AG08396 (cell line): Measurements from ENCODE around the gene BRINP1.

Experiments
- DNase-seq: peaks from one replicate; pipeline ENCODE4 v3.0.0; 2012; ENCODE audit warnings: low spot score, mixed read lengths

BRINP1 gene

DNA sequence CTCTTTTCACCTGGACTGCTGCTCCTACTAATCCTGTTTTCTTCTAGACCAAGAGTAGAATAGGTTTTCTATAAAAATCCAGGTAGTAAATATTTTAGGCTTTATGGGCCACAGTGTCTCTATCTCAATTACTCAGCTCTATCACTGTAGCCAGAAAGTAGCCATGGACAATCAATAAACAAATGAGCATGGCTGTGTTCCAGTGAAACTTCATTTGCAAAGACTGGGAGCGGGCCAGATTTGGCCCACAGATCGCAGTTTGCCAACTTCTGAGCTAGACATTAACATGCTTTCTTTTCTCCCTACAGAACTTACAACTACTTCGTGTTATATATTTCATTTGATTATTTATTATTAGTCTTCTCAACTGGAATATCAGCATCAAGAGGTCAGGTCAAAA, 30.2 kb downstream of the BRINP1 start:
- DNase-seq = no peak

DNA sequence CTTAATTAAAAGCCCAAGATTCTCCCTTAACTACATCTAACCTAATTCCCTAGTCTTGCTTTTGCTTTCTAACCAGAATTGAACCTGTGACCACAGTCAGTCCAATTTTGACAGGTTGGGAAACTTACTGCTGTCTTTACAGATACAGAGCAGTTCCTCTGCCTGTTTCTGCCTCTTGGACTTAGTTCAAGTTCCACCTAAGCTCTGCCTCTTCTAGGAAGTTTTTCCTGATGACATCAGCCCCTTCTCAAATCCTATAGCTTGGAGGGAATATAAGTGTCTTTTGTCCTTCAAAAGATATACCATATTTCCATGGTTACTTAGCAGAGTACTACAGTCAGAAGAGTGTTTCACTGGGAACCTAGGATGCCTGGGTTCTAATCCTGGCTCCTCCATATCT, 31.7 kb downstream of the BRINP1 start:
- DNase-seq = no peak

GRCh38 chr9:119334745-119335144, 34.5 kb downstream of the BRINP1 start:
- no peak for DNase-seq

GRCh38 chr9:119333507-119334229, 35.6 kb downstream of the BRINP1 start:
- DNase-seq = no peak

DNA sequence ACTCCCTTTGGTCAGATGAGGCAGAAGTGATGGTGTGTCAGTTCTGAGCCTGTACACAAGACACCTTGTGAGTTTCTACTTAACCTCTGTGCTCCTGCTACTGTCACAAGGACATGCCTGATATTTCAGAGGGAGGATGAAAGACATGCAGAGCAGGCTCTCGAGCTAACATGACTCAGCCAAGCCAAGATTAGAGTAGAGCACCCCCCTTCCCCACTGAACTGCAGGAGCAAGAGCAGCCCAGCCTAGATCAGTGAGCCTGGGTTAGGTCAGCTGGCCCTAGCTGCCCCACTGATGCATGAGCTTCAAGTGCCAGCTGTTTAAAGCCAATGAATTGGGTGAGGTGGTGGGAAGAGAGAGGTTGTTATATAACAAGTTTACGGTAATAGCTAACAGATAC, 36.7 kb downstream of the BRINP1 start:
- DNase-seq = no peak

- DNase-seq = no peak
Observed at GRCh38 chr9:119322184-119322583, 47.1 kb downstream of the BRINP1 start.

GRCh38 chr9:119318371-119318770, 50.9 kb downstream of the BRINP1 start:
- DNase-seq = no peak

GRCh38 chr9:119313846-119314245, 55.4 kb downstream of the BRINP1 start:
- no peak for DNase-seq

GRCh38 chr9:119310741-119311140, 58.5 kb downstream of the BRINP1 start:
- DNase-seq = no peak

DNA sequence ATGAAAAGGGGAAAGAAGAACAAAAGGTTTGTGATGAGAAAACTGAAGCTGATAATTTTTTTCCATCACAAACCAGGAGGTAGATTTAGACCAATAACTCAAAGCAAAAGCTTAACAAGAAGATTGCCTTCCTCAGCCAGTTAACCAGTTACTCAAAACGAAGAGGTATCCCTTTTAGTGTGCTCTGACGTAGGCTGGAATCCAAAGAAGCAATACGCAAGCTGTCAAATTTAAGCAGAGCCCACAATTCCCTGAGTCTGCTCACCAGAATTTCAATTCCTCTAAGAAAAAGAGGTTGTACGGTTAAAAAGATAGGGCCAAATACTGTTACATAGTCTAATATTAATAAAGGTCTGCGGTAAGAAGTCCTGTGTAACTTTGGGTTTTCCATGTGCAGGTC, 61.8 kb downstream of the BRINP1 start:
- DNase-seq = no peak

GRCh38 chr9:119304555-119304954, 64.7 kb downstream of the BRINP1 start:
- DNase-seq = no peak

- DNase-seq = no peak
Observed at GRCh38 chr9:119302988-119303698, 66.1 kb downstream of the BRINP1 start.

DNA sequence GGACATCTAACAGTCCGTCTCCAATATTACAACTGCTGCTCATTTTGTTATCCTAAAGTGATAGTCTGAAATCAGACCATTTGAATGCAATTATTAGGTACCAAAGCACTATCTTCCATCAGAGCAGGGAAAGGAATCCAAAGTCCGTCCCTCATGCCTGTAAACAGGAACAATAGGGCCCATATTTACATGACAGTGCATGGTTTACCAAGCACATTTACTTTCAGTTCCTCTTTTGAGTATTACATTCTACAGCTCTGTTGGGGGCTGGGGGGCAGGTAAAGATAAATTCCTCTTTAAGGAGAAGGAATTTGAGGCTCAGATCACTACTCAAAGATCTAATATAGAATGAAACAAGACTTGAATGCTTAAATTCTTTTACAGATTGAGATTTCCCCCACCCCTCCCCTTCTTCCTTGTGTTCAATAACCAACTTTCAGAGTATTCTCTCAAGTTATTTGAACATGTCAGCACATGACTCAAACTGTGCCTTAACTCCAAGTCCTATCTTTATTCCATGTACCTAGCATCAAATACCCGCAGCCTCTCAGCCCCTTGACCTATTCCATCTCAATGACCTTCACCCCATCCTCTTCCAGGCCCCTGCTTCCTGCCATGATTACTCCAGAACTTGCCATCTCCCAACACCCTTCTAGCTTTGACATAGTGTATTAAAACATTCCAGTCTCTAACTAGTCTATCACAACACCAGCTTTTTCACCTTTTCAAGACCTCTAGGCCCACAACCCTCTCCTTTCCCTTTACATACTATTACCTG, 71.0 kb downstream of the BRINP1 start:
- DNase-seq = no peak

DNA sequence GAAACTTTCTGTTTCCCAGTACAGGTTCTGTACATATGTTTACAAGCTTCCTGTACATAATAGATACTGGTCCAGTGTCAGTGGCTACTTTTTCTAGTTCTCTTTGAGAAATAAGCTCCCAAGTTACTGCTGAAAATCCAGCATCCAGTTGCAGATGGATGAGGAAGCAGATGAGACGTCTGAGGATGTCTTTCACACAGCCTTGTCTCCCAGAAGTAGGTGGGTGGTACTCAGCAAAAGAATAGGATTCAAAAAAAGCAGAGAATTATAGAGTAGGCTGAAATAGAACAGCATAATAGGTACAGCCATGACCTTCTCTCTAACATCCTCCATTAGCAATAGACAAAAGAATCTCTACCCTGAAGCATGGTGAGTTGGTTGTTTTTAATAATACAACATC, 77.7 kb downstream of the BRINP1 start:
- no peak for DNase-seq

- peak; percentile 17 for DNase-seq
Observed at GRCh38 chr9:119289740-119290433, 79.3 kb downstream of the BRINP1 start.

GRCh38 chr9:119284587-119285337, 84.5 kb downstream of the BRINP1 start:
- no peak for DNase-seq

- no peak for DNase-seq
Observed at GRCh38 chr9:119284118-119284517, 85.1 kb downstream of the BRINP1 start.

DNA sequence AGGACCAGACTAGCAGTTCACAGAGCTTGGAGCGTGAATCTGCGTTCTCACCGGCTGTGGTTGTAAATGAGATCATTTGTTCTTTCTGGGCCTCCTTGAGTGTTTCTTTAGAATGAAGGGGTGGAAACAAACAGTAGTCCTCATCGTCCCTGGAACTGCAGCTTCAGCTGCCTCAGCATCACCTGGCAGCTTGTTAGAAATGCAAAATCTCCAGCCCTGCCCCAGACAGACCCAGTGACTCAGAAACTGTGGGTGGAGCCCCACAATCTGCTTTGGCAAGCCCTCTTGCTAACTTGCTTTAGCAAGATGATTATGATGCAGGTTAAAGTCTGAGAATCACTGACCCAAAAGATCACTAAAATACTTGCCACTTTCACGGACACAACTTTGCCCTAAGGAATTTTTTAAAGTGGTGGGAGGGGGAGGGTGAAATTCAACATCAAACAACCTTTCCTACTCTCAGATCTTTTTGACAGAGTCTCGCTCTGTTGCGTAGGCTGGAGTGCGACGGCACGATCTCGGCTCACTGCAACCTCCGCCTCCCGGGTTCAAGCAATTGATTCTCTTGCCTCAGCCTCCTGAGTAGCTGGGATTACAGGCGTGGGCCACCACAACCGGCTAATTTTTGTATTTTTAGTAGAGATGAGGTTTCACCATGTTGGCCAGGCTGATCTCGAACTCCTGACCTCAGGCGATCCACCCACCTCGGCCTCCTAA, 86.0 kb downstream of the BRINP1 start:
- no peak for DNase-seq

DNA sequence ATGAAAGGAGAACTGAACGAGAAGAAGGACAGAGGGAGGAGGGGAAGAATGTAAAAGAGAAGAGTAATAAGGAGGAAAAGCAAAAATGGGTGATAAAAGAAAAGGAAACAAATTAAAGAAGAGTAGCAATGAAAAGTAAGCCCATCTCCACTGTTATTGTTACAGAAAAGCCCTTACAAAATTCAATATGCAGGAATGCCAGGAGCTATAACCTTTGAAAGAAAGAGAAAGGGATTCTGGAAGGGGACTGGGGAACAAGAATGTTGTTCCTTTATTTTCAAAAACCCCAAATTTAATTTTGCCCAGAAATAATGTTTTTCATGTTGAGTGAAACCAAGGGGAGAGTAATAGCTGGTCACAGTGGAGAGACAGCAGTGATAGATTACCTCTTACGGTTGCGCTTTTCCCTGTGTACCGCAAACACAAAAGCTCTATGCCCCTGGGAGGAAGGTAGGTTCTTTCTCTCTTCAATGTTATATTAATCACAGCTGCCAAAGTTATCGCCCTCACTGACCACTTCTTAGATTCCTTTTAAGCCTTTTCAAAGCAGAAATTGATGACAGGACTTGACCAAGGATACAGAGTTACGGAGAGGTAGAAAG, 86.7 kb downstream of the BRINP1 start:
- DNase-seq = no peak

DNA sequence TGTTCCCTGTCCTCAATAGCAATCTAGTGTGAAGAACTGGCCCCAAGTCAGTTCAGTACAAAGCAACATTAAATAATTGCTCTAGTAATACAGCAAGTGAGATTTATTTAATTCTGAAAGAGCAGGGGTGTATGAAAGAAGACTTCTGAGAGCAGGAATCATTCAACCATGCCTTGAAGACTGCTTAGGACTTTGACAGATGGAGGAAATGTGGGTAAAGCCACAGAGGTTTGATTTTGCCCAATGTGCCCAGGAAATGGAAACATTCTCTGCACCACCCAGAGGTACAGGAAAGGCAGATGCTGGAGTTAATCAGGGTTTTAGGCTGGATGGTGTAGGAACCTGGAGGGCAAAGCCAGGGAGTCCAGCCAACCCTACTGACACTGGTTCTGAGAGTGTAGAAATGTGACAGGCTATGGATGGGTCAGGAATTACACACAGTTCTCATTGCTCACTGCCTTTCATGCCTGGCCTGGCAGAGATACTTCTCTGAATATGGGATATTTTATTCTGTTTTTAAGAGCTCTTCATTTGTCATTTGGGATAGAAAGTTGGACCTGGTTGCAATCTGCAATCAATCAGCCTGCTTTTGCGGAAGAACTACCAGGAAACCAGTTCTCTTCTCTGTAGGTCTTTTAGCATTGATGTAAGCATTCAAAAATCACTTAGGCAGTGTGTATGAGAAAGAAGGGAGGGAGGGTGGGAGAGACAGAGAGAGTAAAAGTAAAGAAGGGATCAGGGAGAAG, 88.3 kb downstream of the BRINP1 start:
- DNase-seq = no peak
